ENCODE measurements around the gene CEP164. TPM values are rescaled to one million over a fixed set of nuclear protein-coding genes. Genes with fewer than 3 reads are reported as not detected.
"Not testable (repeated sequence)": the region's sequence is repeated elsewhere in the genome, so short reads cannot be mapped to it uniquely, and the experiment has no call there.

The CEP164 gene
- total RNA-seq, 1 donor from 2014 or later, result 5.9 TPM

- peaks cover 88% of the 10 kb centered on the region for H3K36me3 ChIP-seq
- no peaks in the 10 kb centered on the region for H3K4me1 ChIP-seq
- H3K9me3 ChIP-seq (replicated peaks), result peaks cover 16% of the 10 kb centered on the region
- intact Hi-C loops (cut with micrococcal nuclease), result no loop called here
- H3K27ac ChIP-seq (replicated peaks), result no peak overlapping the region
- no peak for TF ChIP-seq CTCF (IDR thresholded peaks at IDR 0.05; ENCODE audit: borderline replicate concordance)
- H3K4me3 ChIP-seq, result no peak overlapping the region
- no peak for DNase-seq
- H3K27me3 ChIP-seq (ENCODE audit: low read depth), result no peaks in the 10 kb centered on the region
Measured at GRCh38 chr11:117395476-117395875, 67.8 kb downstream of the CEP164 start.

GRCh38 chr11:117396970-117397369, 69.3 kb downstream of the CEP164 start:
- Histone ChIP-seq H3K27me3 (ENCODE audit: low read depth) (no peaks in the 10 kb centered on the region), H3K4me1 (no peaks in the 10 kb centered on the region), H3K4me3 (no peak overlapping the region), H3K27ac (replicated peaks) (no peak overlapping the region), H3K9me3 (replicated peaks) (peaks cover 16% of the 10 kb centered on the region), H3K36me3 (peaks cover 73% of the 10 kb centered on the region)
- intact Hi-C loops (cut with micrococcal nuclease), result no loop called here
- no peak for TF ChIP-seq CTCF (IDR thresholded peaks at IDR 0.05; ENCODE audit: borderline replicate concordance)
- no peak for DNase-seq

- intact Hi-C loops (cut with micrococcal nuclease); H3K4me1 ChIP-seq; DNase-seq; H3K4me3 ChIP-seq; H3K27me3 ChIP-seq (ENCODE audit: low read depth); H3K27ac ChIP-seq (replicated peaks): not testable (repeated sequence)
- H3K9me3 ChIP-seq (replicated peaks), result peaks cover 16% of the 10 kb centered on the region
- H3K36me3 ChIP-seq, result peaks cover 66% of the 10 kb centered on the region
Measured at GRCh38 chr11:117398618-117399017, 71.0 kb downstream of the CEP164 start.

GRCh38 chr11:117399100-117399840, 71.6 kb downstream of the CEP164 start:
- H3K4me3 ChIP-seq; intact Hi-C loops (cut with micrococcal nuclease); H3K27me3 ChIP-seq (ENCODE audit: low read depth); DNase-seq; H3K4me1 ChIP-seq; H3K27ac ChIP-seq (replicated peaks): not testable (repeated sequence)
- H3K36me3 ChIP-seq, result peaks cover 63% of the 10 kb centered on the region
- H3K9me3 ChIP-seq (replicated peaks), result peaks cover 16% of the 10 kb centered on the region

GRCh38 chr11:117405898-117406297, 78.2 kb downstream of the CEP164 start:
- H3K4me3 ChIP-seq; intact Hi-C loops (cut with micrococcal nuclease); H3K4me1 ChIP-seq; DNase-seq; H3K27ac ChIP-seq (replicated peaks); H3K27me3 ChIP-seq (ENCODE audit: low read depth): not testable (repeated sequence)
- Histone ChIP-seq H3K36me3 (peaks cover 64% of the 10 kb centered on the region), H3K9me3 (replicated peaks) (peaks cover 13% of the 10 kb centered on the region)

- intact Hi-C loops (cut with micrococcal nuclease), result no loop called here
- no peak overlapping the region for H3K27ac ChIP-seq (replicated peaks)
- no peaks in the 10 kb centered on the region for H3K4me1 ChIP-seq
- H3K4me3 ChIP-seq, result no peak overlapping the region
- peaks cover 67% of the 10 kb centered on the region for H3K36me3 ChIP-seq
- peaks cover 13% of the 10 kb centered on the region for H3K9me3 ChIP-seq (replicated peaks)
- no peaks in the 10 kb centered on the region for H3K27me3 ChIP-seq (ENCODE audit: low read depth)
- TF ChIP-seq CTCF (IDR thresholded peaks at IDR 0.05; ENCODE audit: borderline replicate concordance), result no peak
- DNase-seq, result no peak
Measured at GRCh38 chr11:117407016-117407415, 79.4 kb downstream of the CEP164 start.

- H3K4me1 ChIP-seq, result no peaks in the 10 kb centered on the region
- peaks cover 60% of the 10 kb centered on the region for H3K36me3 ChIP-seq
- H3K27me3 ChIP-seq (ENCODE audit: low read depth), result no peaks in the 10 kb centered on the region
- peaks cover 13% of the 10 kb centered on the region for H3K9me3 ChIP-seq (replicated peaks)
- TF ChIP-seq CTCF (IDR thresholded peaks at IDR 0.05; ENCODE audit: borderline replicate concordance), result no peak
- no peak for DNase-seq
- no peak overlapping the region for H3K27ac ChIP-seq (replicated peaks)
- intact Hi-C loops (cut with micrococcal nuclease), result no loop called here
- H3K4me3 ChIP-seq, result no peak overlapping the region
Measured at GRCh38 chr11:117408356-117408755, 80.7 kb downstream of the CEP164 start.

Measured in left ventricle myocardium inferior (tissue), 1 donor.